ENCODE data around the gene FATE1.
"Not testable (repeated sequence)": the region's sequence is repeated elsewhere in the genome, so short reads cannot be mapped to it uniquely, and the experiment has no call there.

FATE1 gene, protein sequence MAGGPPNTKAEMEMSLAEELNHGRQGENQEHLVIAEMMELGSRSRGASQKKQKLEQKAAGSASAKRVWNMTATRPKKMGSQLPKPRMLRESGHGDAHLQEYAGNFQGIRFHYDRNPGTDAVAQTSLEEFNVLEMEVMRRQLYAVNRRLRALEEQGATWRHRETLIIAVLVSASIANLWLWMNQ

DNA sequence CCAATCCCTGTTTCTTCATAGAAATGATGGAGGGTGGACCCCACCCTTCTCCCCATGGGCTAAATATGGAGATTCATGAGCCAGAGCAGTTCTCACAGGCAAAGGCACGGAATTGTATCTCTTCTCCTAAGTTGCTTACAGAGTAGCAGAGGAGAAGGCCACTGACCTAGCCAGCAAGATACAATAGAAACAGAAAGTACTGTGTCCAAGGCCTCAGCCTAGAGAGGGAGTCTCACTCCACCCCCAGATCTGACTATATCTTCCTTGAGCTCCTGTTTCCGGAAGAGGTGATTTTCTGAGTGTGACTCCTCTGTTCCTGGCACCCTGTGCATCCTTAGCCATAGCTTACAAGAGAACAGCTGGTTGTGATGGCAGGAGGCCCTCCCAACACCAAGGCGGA is at the start of gene FATE1:
TSS of gene FATE1 (plus strand) at position 284 of the 400 bp plus-strand sequence. CDS start at position 369, 85 bp downstream.
- DNase-seq = no peak

DNA sequence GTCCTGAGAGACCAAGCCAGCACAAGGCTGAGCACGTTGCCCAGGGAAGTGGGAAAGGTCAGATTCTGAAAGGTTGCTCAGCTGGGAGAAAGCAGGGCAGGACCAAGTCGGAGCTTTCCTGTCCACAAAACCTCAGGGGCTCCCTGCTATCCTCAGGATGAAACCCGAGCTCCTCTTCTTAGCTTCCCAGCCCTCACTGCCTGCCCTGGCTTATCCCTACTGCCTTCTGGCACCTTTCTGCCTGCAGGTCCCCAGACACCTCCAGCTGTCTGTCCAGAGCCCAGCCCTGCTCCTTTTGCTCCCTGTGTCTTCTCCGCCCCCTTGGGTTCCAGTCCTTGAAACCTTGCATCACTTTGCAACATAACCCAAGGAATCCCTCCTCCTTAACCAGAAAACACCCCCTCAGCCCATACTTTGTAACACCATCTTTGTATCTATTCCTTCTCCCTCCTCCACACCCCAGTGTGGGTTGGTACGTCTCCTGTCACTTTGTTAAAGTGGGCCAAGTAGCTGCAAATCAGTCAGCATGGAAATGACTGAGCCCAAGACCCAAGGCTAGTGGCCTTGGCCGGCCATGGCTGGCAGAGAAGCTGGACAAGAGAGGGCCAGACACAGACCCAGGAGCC is 40.6 kb upstream of the FATE1 start:
- no peak for DNase-seq

DNA sequence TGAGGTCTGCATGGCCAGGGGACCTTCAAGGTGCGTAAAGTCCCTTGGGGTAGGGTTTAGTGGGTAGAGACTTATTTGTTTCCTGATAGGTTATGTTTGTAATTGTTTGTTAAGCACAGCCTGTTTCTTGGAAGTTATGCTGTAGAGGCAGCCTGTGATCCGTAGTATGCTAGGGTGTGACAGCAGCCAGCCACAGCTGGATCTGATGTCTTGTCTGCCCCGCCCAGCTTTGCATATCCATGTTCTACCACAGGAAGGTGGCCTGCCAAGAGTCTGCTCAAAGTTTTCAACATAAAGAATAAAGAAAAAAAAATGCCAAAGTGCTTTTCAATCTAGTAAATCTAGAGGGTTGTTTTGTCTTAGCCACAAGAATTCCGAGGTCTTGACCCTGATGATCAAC is 39.6 kb upstream of the FATE1 start:
- DNase-seq = no peak

DNA sequence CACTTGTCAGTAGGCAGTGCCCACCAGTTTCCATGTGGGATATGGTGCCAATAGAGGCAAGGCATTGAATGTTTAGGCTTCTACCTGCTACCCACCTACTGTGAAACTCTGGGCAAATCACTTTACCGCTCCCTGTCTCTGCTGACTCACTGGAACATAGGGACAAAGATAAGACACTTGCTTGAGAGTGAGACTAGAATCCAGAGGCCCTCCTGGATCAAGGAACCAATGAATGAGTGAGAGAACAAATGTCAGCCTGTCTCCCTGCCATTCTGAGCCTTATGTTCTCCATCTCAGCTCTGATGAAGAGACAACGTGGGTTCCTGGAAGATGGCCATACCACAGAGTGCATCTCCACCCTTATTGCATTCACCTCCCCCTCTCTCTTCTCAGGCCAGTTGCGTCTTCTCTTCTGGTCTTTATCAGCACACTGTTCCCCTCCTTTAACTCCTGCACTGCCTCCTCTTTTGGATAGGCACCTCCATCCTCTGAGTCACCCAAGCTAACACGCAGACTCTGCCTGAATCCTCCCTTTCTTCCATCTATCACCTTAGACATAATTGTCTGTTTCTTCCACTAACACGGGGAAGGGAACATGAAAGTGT is 35.9 kb upstream of the FATE1 start:
- no peak for DNase-seq

DNA sequence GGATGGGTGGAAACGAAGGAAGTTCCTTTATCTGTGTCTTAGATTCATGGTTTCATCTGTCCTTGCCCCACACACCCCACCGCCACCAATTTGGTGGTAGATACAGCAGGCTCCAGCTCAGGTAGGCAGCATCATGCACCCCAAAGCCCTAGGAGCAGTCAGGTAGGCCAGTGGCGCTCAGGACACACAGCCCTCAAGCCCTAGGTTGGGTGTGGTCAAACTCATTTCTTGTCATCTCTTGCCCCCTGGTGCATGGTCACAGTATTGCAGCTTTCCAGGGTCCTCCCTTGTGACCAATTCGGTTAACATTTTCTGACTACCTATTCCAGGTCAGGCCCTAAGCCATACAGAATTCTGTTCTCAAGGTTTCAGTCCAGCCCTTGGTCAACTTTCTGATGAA is 35.0 kb upstream of the FATE1 start:
- peak; percentile 11 for DNase-seq

DNA sequence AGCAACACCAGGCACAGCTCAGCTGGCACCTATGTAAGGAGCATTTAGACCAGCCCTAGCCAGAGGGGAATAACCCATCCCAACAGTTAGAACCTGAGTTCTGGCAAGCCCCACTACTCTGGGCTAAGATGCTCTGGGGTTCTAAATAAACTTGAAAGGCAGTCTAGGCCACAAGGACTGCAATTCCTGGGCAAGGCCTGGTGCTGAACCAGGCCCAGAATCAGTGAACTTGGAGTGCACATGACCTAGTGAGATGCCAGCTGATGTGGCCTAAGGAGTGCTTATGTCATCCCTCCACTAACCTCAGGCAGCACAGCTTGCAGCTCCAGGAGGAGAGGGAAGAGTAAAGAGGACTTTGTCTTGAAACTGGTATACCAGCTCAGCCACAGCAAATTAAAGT is 28.2 kb upstream of the FATE1 start:
- DNase-seq = no peak

DNA sequence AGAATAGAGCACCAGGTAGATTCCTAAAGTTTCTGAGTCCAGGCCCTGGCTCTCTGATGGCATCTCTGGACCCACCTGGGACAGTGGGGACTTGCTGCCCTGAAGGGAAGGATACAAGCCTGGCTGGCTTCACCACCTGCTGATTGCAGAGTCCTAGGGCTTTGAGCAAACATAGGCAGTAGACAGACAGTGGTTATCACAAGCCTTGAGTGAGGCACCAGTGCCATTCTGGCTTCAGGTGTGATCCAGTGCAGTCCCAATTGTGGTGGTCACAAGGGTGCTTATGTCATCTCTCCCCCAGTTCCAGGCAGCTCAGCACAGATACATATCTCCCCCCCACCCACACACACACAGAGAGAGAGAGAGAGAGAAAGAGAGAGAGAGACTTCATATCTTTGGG is 27.1 kb upstream of the FATE1 start:
- DNase-seq = no peak

DNA sequence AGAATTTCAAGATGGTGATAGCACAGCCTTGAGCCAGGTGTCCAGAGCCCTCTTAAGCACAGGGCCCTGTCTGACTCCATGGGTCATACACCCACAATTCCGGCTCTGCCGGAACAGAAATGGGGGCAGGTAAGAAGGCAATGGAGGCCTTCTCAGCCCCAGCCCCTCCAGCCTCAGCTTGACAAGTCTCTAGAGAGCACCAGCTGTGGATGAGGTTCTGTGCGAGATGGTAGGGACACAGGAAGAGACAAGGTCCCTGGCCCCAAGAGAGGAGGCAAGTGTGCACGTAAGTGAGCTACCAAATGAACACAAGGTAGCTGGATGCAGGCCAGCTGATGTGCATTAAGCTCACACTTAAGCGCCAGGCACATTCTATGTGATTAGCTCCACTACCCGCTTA is 23.0 kb upstream of the FATE1 start:
- no peak for DNase-seq

DNA sequence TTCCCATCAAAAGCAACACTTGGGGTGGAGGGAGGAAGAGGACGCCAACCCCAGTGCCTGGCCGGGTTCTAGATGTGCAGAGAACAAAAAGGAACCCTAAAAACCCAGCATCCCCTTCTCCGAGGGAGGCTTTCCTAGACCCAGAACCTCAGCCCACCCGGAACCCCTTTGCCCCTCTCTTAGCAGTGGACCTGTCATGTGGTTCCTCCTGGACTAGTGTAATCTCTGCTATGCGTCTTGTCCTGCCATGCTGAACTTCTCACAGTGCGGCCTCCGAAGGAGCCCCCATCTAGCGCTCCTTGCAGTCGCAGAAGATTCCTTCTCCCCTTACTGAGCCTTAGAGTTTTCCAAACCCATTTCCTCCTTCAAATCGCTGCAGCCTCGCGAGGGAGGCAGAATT is 21.7 kb upstream of the FATE1 start:
- DNase-seq = no peak

DNA sequence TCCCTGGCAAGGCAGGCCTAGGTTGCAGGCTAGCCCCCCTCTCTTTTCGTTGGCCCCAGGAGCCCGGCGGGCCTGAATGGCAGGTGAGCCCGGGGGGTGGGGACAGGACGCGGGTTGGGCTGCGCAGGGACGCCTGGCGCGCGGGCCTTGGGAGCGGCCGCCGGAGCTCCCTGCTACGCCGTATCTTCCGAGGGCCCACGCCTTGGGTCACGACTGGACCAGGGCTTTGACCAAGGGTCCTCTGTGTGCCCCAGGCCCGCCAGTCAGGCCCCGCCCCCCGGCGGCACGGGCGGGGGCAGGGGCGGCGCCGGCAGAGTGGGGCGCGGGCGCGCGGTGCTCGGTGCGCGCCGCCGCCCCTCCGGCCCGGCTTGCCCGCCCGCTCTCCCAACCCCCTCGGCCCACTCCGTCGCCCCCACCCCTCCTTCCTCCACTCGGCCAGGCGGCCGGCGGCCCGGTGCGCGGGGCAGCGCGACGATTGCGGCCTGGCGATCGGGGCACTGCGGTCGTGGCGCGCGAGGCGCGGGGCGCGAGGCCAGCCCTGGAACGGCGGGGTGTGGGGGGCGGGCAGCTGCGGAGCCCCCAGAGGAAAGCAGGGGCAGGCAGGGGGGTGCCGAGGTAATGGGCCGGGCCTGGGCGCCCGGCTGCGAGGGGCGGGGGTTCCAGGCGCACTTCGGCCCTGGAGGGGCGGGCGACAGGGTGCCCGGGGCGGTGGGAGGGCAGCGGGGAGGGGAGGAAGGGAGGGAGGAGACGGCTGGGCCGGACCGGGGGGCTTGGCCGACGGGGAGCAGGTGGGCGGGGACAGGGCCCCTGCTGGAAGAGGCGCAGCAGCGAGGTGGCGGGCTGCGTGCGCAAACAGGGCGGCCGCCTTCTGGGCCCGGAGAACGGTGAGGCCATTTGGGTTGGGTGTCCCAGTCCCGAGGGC is 20.9 kb upstream of the FATE1 start, which contains the start of gene PRRG3:
TSS of gene PRRG3 (plus strand) at position 798 of the 922 bp plus-strand sequence. CDS start 3,357 bp downstream, outside the sequence.
- DNase-seq = no peak

DNA sequence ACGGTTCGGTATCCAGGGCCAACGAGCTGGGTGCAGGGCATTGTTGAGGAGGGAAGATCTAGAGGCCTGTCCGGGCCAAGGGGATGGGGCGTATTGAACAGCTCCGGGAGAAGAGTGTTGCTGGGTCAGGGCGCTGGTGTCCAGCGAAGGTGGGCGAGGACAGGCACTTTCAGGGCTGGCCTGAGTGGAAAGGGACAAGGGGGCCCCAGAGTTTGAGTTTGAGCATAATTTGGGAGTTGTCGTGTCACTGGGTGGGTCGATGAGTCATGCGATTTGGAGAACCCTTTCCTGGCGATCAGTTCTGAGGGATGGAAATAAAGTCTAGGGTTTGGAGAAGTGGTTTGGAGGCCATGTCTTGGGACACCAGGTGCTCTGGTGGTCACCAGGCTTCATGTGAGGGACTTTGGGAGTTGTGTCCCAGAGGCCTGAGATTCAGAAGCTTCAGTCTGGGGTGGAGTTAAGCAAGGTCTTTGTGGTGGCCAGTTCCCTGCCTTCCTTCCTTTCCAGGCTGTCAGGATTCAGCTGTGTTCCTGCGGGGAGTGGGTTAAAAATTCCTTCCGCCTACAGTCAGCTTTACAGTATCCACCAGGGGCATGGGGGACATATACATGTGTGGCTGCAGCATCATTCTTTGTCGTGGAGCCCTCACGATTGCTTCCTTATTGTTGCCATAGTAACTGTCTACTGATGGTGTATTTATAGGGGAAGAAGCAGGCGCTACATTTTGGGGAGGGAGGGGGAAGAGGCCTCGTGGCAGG is 20.1 kb upstream of the FATE1 start:
- DNase-seq = no peak

DNA sequence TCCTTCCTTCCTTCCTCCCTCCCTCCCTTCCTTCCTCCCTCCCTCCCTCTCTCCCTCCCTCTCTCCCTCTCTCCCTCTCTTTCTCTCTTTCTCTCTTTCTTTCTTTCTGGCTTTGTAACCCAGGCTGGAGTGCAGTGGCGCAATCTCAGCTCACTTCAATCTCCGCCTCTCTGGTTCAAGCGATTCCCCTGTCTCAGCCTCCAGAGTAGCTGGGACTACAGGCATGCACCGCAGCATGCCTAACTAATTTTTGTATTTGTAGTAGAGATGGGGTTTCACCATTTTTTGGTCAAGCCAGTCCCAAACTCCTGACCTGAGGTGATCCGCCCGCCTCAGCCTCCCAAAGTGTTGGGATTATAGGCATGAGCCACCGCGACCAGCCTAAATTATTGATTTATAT is 18.8 kb upstream of the FATE1 start:
- DNase-seq = not testable (repeated sequence)

DNA sequence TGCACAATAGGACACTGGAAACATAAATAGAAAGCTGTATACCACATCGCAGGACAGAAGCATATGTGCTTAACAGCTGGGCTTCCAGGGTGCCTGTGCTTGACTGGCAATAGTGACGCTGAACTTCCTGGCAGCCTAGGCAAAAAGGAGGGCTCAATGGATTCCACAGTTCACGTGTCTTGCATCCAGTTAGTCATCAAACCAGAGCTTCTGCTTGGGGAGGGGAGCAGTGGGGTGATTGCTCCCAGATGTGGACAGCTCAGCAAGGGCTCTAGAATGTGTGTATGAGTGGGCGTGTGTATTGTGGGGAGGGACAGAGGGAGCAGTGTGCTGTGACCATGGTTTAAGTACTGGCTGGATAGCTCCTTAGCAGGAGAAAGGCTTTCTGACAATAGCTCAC is 18.3 kb upstream of the FATE1 start:
- DNase-seq = no peak

DNA sequence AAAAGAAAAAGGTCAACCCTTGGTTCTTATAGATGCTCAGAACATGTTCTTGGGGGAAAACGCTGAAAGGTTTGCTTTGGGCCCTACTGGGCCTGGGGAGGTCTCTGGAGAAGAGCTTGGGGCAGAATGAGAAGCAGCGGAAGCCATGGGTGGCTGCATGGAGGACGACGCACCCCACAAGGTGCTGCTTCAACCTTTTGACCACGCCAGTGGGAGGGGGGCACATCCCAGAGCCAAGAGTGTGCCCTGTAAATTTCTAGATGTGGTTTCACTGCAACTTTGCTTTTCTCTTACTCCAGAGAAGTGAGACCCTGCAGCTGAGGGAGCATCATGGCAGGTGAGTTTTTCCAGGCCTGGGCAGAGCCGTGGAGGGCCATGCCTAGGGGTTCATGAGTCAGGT is 17.4 kb upstream of the FATE1 start:
- no peak for DNase-seq

DNA sequence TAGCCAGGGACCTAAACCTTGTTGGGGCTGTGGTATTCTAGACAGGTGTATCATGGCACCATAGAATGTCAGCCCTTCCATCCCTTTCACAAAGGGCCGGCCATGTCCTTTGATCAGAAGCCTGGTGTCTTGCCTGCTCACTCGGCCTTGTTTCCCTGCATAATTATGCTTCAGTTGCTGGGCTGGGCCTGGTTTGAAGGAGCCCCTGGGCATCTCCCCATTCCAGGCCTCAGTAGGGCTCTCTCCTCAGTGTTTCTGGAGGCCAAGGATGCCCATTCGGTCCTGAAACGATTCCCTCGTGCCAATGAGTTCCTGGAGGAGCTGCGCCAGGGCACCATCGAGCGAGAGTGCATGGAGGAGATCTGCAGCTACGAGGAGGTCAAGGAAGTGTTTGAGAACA is 16.1 kb upstream of the FATE1 start:
- no peak for DNase-seq

DNA sequence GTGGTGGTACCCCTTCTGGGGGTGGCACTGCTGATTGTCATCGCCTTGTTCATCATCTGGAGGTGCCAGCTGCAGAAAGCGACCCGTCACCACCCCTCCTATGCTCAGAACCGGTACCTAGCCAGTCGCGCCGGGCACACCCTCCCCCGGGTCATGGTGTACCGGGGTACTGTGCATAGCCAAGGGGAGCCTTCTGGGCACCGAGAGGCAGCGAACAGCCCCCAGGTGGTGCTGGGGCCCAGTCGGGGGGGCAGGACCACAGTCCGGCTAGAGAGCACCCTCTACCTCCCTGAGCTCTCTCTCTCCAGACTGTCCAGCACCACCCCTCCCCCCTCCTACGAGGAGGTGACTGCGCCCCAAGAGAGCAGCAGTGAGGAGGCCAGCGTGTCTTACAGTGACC is 15.3 kb upstream of the FATE1 start:
- no peak for DNase-seq

DNA sequence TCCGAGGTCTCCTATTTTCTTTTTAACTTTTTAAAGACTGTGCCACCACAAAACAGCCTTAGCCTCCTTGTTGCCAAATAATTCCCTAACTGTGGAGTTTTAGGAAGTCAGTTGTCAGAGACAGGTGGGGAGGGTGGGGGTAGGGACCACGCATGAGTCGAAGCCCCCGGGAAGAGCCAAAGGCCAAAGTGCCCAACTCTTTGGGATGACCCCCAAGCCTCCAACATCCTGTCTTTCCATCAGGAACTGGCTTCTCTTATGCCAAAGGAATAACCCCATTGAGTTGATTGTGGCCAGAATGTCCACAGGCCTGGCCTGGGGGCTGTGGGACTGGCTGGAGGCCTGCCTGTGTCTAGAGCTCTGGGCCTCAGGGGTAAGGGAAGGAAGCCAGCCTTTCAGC is 14.8 kb upstream of the FATE1 start:
- no peak for DNase-seq

DNA sequence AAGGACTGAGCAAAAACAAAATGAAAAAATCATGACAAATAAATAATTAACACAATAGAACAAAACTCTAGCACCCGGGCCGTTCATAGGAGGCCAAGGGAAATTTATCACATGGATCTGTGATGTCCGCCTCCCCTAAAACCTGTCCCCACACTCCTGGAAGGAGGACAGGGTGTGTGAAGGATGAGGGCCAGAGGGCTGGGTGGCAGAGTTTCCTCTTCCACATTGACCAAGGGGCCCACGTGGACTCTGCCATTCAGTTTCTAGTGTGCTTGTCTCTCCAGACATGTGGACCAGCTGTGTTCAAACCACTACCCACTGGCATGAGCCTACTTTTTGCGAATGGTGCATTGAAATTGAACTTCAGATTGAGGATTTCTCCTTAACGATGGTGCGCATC is 14.3 kb upstream of the FATE1 start:
- DNase-seq = no peak

DNA sequence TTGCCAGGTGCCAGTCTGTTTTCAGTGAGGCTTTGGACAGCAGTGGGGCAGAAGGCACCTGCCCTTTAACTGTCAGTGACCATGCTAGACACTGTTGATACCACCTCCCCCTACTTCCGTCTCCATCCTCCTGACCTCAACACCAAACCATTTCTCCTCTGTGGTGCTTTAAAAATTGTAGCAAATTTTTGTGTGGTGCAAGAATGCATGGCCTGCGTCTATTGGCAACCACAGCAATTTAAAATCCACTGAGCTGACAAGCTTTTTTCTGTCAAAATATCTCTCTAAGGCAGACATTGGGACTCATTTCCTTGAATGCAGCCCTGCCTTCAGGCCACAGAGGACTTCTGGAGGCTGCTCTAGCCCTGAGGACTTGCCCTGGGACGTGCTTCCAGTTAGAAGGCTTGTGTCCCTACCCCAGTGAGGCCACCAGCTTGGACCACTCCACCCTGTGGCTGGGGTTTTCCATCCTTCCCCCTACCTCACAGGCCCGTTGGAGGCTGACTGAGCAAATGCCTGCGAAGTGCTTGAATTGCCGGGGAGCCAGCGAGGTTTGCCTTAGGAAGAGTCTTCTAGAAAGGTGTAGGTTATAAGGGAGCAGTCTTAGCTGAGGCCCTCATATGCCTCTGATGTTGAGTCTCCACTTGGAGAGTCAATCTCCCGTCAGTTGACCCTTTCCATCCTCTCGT is 13.7 kb upstream of the FATE1 start:
- DNase-seq = no peak

DNA sequence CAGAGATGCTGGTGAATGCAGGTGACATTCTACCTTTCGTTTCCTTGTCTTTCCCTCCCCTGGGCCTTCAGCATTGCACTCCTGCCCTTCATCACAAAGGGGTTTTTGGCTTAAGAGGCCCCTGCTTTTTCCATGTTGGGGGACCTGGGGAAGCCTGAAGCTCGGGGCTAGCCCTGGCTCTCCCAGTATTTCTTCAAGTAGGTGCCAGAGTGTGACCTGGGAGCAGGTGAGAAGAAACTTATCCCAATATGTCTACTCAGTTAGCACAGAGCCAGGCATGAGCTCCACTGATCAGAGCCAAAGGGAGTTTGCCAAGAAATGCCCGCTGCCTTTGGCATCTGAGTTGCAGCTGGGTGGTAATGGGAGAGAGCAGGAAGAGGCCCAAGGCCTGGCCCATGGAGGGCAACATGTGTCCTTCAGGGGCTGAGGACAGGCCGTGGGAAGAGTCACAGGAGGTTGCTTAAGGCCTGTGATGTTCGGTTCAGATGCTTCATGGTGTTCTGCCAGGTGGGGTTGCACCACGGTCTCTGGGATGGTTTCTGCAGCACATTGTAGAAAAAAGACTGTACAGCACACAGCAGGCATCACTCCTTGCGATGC is 13.0 kb upstream of the FATE1 start:
- DNase-seq = no peak

DNA sequence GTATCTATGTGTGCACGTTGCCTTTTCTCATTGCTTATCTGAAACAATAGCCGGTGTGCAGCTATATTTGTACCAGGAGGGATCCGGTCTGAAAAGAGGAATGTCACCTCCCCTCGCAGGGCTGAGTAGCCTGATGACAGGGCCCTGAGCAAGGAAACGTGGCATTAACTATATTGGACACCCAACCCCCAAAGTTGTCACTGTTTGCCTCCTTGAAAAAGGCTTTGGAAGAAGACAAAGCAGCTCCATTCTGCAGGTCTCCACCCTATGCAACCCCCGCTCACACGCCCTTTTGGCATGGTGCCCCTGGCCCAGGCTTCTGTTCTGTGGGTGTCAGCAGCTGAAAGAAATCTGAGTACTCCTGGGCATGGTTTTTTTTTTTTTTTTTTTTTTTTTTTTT is 12.3 kb upstream of the FATE1 start:
- peak; percentile 32 for DNase-seq
